OCI-M2 (cell line): ENCODE measurements around the gene TEAD3.

Source experiments
- DNase-seq: peaks from one replicate; lab custom pipeline; 2025; ENCODE audit not compliant: unreplicated experiment; lab: John Stamatoyannopoulos, UW

TEAD3 gene

DNA sequence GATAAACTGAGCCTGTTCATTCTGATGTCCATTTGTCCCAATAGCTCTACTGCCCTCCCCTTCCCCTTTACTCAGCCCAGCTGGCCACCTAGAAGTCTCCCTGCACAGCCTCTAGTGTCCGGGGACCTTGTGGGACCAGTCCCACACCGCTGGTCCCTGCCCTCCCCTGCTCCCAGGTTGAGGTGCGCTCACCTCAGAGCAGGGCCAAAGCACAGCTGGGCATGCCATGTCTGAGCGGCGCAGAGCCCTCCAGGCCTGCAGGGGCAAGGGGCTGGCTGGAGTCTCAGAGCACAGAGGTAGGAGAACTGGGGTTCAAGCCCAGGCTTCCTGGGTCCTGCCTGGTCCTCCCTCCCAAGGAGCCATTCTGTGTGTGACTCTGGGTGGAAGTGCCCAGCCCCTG is 69.4 kb downstream of the TEAD3 start:
- no peak for DNase-seq

DNA sequence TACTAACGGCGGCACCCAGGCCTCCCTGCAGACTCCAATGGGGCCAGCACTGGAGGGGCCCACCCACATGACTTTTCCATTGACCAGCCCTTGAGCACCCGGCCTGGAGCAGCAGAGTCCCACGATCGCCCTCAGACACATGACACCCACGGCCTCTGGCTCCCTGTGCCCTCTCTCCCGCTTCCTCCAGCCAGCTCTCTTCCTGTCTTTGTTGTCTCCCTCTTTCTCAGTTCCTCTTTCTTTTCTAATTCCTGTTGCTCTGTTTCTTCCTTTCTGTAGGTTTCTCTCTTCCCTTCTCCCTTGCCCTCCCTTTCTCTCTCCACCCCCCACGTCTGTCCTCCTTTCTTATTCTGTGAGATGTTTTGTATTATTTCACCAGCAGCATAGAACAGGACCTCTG is 70.8 kb downstream of the TEAD3 start:
- DNase-seq: no peak

DNA sequence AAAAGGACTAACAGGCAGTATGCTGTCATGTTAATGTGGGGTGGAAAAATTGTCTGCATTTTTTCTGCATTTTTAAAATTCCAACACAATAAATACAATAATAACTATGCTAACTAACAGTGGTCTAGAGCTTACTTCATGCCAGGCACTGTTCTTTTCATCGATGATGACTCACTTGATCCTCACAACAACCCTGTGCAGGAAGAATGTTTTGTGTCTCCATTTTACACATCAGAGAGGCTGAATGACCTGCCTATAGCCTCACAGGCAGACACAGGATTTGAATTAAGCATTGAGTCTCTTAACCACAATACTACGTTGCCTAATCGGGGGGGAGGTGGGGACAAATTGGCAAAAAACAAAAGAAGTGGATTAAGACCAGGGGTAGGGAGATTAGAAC is 71.6 kb downstream of the TEAD3 start:
- DNase-seq: no peak
